PC-9 (cell line): Measurements from ENCODE around the gene GOLGA6L10.

Experiments
- CTCF ChIP-seq: fragments of 200-600 bp; sonication (generic); conservative IDR thresholded peaks from 2 replicates; pipeline ENCODE4 v1.6.1; 2017; ENCODE audit warnings: mixed run types, antibody characterized with exemption, mild to moderate bottlenecking, moderate library complexity
- EZH2 ChIP-seq: fragments of 200-600 bp; sonication (generic); IDR thresholded peaks from 2 replicates; pipeline ENCODE4 v1.8.0; 2017; ENCODE audit warnings: antibody characterized with exemption, low read depth

GRCh38 chr15:82306791-82307713 is 42.2 kb downstream of the GOLGA6L10 start:
- TF ChIP-seq CTCF (no peak), EZH2 (no peak)
